HL-60 (cell line): ENCODE measurements around the gene TNNI3.
A peak's percentile ranks its signal among the peaks of the same experiment; 100 is the strongest.
"Not testable (repeated sequence)": the region's sequence is repeated elsewhere in the genome, so short reads cannot be mapped to it uniquely, and the experiment has no call there.

Source experiments
- DNase-seq, 2 experiments: peaks; one replicate each; pipeline ENCODE4 v3.0.0-alpha.2; 2010 to 2020; ENCODE audit warnings: low read depth in 1 of 2, low spot score in 1 of 2
- H3K27ac ChIP-seq: fragments of 250-450 bp; sonication (Bioruptor Pico); replicated peaks from 2 replicates; pipeline ENCODE4 v1.5.1; 2020; ENCODE audit warnings: mild to moderate bottlenecking, moderate library complexity
- H3K27me3 ChIP-seq: fragments of 250-450 bp; sonication (Bioruptor Pico); 2 replicates; pipeline ENCODE4 v1.5.1; 2021; ENCODE audit warnings: mild to moderate bottlenecking, moderate library complexity; ENCODE audit not compliant: insufficient read depth, poor library complexity, severe bottlenecking
- H3K4me3 ChIP-seq: replicated peaks from 2 replicates; pipeline ENCODE4 v1.5.1; 2011; ENCODE audit warnings: mild to moderate bottlenecking, control low read depth, low read length; ENCODE audit not compliant: insufficient read depth
- GABPA ChIP-seq: IDR thresholded peaks from 2 replicates; pipeline ENCODE4 v1.6.1; 2012; ENCODE audit warnings: low read depth
- POLR2AphosphoS5 ChIP-seq: IDR thresholded peaks from 2 replicates; pipeline ENCODE4 v1.6.1; 2012; ENCODE audit warnings: low read depth
- SPI1 ChIP-seq: IDR thresholded peaks from 2 replicates; pipeline ENCODE4 v1.6.1; 2012; ENCODE audit warnings: low read depth, mild to moderate bottlenecking, borderline replicate concordance
- long read RNA-seq: library from polyadenylated mRNA; unstranded; transcript quantifications from one replicate; pipeline ENCODE4 v2.0.0, GENCODE V29; 2020
- TF ChIP-seq, protein P1 (sequence below): IDR thresholded peaks from one replicate; pipeline ENCODE4 v1.5.1; 2011; ENCODE audit warnings: low read length, control low read depth, inconsistent platforms; ENCODE audit not compliant: insufficient read depth
- TF ChIP-seq, protein P2 (sequence below): IDR thresholded peaks from 2 replicates; pipeline ENCODE4 v1.6.1; 2012; ENCODE audit warnings: low read depth; ENCODE audit not compliant: insufficient replicate concordance

Gene TNNI3
- long read RNA-seq = 0 reads

DNA sequence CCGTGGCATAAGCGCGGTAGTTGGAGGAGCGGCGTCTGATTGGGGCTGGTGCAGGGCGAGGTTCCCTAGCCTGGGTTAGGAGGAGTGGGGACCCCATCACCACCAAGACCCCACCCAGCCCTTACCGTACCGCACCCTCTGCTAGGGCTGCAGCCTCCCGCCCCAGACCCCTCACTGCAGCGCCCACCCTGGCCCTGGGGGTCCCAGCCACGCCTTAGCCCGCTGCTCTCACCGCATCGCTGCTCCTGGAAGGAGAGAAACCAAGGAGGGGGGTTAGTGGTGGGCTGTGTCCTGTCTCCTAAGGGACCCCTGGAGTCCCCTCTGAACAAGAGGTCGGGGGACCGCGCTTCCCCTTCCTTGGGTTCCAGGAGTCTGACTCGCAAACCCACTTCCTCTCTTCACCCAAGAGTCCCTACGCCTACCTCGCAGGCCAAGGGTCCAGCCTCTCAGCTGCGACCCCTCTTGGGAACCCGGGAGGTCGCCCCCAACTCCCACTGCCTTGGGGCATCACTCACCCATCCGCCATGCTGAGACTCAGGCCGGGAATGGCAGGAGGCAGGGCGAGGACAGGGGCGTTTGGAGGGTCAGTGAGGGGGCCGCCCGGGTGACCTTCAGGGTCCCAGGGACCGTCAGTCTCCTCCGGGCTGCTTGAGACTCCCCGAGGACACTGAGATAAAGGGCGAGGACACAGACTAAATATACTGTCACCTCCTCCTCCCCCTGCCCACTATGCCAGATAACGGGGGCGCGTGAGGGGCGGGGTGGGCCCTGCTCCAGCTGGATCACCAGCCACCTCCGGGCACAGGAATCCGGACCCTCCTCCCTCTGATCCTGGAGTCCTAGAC lies at the start of gene TNNI3:
Gene TNNI3, minus strand, starts transcription at position 669 of the 845 bp plus-strand sequence. Its CDS starts 143 bp downstream, at position 526.
- peak; percentile 21; the same call in 1 of the 2 replicates for TF ChIP-seq SPI1
- no peak for TF ChIP-seq GABPA
- TF ChIP-seq, protein P1, sequence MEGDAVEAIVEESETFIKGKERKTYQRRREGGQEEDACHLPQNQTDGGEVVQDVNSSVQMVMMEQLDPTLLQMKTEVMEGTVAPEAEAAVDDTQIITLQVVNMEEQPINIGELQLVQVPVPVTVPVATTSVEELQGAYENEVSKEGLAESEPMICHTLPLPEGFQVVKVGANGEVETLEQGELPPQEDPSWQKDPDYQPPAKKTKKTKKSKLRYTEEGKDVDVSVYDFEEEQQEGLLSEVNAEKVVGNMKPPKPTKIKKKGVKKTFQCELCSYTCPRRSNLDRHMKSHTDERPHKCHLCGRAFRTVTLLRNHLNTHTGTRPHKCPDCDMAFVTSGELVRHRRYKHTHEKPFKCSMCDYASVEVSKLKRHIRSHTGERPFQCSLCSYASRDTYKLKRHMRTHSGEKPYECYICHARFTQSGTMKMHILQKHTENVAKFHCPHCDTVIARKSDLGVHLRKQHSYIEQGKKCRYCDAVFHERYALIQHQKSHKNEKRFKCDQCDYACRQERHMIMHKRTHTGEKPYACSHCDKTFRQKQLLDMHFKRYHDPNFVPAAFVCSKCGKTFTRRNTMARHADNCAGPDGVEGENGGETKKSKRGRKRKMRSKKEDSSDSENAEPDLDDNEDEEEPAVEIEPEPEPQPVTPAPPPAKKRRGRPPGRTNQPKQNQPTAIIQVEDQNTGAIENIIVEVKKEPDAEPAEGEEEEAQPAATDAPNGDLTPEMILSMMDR = no peak
- TF ChIP-seq, protein P2, sequence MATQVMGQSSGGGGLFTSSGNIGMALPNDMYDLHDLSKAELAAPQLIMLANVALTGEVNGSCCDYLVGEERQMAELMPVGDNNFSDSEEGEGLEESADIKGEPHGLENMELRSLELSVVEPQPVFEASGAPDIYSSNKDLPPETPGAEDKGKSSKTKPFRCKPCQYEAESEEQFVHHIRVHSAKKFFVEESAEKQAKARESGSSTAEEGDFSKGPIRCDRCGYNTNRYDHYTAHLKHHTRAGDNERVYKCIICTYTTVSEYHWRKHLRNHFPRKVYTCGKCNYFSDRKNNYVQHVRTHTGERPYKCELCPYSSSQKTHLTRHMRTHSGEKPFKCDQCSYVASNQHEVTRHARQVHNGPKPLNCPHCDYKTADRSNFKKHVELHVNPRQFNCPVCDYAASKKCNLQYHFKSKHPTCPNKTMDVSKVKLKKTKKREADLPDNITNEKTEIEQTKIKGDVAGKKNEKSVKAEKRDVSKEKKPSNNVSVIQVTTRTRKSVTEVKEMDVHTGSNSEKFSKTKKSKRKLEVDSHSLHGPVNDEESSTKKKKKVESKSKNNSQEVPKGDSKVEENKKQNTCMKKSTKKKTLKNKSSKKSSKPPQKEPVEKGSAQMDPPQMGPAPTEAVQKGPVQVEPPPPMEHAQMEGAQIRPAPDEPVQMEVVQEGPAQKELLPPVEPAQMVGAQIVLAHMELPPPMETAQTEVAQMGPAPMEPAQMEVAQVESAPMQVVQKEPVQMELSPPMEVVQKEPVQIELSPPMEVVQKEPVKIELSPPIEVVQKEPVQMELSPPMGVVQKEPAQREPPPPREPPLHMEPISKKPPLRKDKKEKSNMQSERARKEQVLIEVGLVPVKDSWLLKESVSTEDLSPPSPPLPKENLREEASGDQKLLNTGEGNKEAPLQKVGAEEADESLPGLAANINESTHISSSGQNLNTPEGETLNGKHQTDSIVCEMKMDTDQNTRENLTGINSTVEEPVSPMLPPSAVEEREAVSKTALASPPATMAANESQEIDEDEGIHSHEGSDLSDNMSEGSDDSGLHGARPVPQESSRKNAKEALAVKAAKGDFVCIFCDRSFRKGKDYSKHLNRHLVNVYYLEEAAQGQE = no peak
- no peak for TF ChIP-seq POLR2AphosphoS5
- no peak within 1 kb of the TSS for H3K27ac ChIP-seq
- peaks cover 13% of the 10 kb centered on the region for H3K27me3 ChIP-seq
- no peak within 1 kb of the TSS for H3K4me3 ChIP-seq
- no peak for DNase-seq

DNA sequence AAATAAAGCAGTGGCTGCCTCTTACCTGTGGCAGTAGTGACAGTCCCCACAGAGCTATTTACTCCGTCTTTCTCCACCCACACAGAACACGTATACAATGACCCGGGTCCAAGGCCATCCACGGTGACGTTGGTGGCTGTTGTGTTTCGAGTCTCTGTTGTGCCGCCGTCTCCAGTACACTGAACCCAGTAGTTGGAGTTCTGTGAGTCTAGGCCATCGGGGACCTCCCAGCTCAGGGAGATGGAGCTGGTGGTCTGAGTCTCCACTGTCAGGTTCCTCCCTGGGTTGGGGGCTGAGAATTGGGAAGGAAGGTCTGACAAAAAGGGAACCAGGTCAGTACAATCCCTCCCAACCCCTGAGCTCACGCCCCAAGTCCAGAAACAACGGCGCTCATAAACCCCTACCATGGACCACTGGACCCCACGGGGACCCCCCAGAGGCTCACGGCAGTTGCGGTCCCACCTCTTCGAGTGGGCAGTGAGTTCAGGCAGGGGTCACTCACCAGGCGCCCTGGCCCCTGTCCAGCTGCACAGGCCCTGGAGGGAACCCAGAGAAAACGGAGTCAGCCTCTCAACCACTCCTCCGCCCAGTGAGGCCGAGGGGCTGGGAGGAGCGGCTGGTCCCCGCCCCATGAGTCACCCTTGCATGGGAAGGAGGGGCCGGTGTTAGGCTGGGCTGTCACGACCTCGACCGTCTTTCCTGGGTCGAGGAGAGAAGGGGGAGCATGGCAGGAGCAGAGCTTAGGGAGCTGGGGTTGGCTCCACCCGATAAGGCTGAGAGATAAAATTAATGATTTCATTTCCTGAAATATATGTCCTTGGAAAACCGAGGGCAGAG lies 49.4 kb upstream of the TNNI3 start:
- H3K27me3 ChIP-seq = no peaks in the 10 kb centered on the region
- no peak overlapping the region for H3K27ac ChIP-seq
- H3K4me3 ChIP-seq = no peak overlapping the region
- peak in 1 of 2 experiments; percentile 50 for DNase-seq
- TF ChIP-seq SPI1 (no peak), POLR2AphosphoS5 (no peak), GABPA (no peak)
- TF ChIP-seq, protein P2 = no peak
- TF ChIP-seq, protein P1 = no peak

DNA sequence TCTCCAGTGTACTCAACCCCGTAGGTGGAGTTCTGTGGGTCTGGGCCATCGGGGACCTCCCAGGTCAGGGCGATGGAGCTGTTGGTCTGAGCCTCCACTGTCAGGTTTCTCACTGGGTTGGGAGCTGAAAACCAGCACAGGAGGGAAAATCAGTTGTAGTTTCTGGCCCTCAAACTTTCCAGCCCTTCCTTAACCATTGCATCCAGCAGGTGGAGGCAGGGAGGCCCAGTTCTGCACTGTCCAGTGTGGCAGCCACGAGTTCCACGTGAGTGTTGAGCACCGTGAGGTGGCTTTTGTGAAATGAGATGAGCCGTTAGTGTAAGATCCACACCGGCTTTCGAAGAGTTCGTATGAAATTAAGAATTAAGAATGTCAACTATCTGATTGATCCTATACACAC lies 44.7 kb upstream of the TNNI3 start:
- DNase-seq, H3K27me3 ChIP-seq, H3K4me3 ChIP-seq, H3K27ac ChIP-seq: not testable (repeated sequence)

DNA sequence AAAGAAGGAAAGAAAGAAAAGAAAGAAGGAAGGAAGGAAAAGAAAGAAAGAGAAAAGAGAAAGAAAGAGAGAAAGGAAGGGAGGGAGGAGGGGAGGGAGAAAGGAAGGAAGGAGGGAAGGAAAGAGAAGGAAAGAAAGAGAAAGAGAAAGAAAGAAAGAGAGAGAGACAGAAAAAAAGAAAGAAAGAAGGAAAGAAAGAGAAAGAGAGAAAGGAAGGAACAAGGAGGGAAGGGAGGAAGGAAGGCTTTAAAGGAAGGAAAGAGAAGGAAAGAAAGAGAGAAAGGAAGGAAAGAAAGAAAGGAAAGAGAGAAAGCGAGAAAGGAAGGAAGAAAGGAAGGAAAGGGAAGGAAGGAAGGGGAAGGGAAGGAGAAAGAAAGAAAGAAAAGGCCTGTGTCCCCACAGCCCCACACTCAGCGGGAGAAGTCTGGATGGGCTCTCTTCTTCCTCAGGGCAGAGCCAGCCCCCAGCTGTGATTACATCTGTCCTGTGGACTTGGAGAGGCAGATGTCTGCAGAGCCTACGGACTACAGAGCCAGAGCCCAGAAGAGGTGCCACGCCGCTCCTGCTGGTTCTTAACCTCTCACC lies 42.2 kb upstream of the TNNI3 start:
- no peak overlapping the region for H3K27ac ChIP-seq
- H3K4me3 ChIP-seq = no peak overlapping the region
- H3K27me3 ChIP-seq = no peaks in the 10 kb centered on the region
- no peak for DNase-seq
- TF ChIP-seq, protein P1 = no peak
- TF ChIP-seq, protein P2 = no peak
- TF ChIP-seq SPI1 (no peak), GABPA (no peak), POLR2AphosphoS5 (no peak)
